ENCODE measurements around the gene PLEKHF1.

The PLEKHF1 gene

GRCh38 chr19:29677001-29677817 is 11.9 kb downstream of the PLEKHF1 start:
- in situ Hi-C loops (cut with HindIII; ENCODE audit: low sequenced_read_pairs) = no loop called here

GRCh38 chr19:29678484-29679106 is 13.3 kb downstream of the PLEKHF1 start:
- in situ Hi-C loops (cut with HindIII; ENCODE audit: low sequenced_read_pairs) = no loop called here

- in situ Hi-C loops (cut with HindIII; ENCODE audit: low sequenced_read_pairs) = no loop called here
These were observed 14.4 kb downstream of the PLEKHF1 start for GRCh38 chr19:29679598-29680210.

DNA sequence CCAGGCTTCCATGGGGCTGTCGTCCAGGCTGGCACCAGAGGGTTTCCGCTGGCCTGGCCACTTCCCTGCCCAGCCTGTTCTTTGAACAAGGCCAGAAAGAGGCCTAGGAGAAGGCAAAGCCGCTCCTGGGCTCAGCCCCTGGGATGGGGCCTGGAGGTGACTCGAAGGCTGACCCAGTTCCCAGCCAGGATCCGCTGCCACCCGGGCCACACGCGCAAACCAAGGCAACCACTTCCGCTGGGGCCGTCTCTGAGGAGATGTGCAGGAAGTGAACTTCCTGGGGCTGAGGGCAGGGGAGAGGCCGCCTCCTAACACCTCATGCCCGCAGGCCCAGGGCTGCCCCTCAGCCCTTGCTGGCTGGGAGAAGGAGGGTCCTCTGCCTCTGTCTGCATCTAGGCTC is 15.2 kb downstream of the PLEKHF1 start:
- in situ Hi-C loops (cut with HindIII; ENCODE audit: low sequenced_read_pairs) = no loop called here

DNA sequence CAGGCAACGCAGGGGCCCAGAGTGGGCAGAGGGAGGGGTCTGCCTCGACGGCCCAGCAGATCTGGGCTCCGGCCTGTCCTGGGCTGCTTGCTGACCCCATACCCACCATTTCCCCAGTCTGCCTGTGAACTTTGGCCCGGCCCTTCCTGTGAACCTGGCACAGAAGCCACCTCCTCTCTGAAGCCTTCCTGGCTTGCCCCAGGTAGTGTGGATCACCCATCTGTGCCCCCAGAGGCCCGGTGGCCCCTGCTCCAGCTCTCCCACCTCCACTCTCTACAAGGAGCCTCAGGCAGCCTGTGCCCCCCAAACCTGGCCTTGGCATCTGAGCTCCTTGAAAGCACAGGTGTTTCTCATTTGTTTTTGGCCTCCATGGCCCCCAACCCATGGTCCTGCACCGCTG is 15.7 kb downstream of the PLEKHF1 start:
- in situ Hi-C loops (cut with HindIII; ENCODE audit: low sequenced_read_pairs) = no loop called here

- in situ Hi-C loops (cut with HindIII; ENCODE audit: low sequenced_read_pairs) = no loop called here
These were observed 16.4 kb downstream of the PLEKHF1 start for GRCh38 chr19:29681422-29682235.

DNA sequence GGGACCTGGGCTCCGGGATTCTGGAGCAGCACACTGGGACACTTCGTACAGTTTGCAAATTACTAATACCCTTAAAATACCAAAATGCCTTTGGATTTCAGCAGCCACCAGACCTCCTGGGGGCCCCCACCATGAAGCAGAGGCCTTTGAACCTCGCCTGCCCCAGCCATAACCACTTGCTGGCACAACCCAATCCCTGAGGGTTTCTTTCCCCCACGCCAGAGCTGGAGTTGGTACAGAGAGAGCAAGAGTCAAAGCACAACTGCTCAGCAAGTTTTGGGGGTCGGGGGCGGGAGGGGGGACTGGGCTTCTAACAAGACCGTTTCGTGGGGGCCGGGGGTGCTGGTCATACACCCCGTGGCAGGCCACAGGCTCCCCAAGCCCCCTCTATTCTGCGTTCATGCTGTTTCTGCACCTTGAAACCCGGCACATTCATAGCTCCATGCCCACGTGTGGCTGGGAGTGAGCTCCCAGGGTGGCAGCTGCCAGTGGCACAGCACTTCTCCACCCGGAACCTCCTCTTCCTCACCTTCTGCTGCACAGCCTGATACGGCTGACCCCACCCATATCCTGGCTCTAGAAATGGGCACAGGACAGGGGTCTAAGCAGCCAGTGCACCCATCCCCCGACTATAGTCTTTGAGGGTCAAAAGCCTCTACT is 17.1 kb downstream of the PLEKHF1 start:
- in situ Hi-C loops (cut with HindIII; ENCODE audit: low sequenced_read_pairs) = no loop called here

GRCh38 chr19:29683009-29683408 is 17.7 kb downstream of the PLEKHF1 start:
- in situ Hi-C loops (cut with HindIII; ENCODE audit: low sequenced_read_pairs) = no loop called here

- in situ Hi-C loops (cut with HindIII; ENCODE audit: low sequenced_read_pairs) = no loop called here
These were observed 20.1 kb downstream of the PLEKHF1 start for GRCh38 chr19:29685326-29685725.

DNA sequence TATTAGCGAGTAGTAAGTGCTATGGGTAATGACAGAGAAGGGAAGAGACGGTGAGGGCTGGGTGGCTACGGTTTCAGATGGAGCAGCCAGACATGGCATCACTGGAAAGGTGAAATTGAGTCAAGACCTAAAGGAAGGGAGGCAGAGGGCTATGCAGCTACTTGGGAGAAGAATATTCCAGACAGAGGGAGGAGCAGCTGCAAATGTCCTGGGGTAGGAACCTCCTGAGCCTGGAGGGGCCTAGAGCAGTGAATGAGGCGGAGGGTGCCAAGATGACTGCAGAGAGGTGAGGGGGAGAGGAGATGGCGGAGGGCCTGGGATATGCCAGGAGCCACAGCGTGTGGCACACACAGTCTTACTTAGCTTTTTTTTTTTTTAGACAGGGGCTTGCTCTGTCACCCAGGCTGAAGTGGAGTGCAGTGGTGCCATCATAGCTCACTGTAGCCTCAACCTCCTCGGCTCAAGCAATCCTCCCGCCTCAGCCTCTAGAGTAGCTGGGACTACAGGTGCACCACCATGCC is 21.1 kb downstream of the PLEKHF1 start:
- in situ Hi-C loops (cut with HindIII; ENCODE audit: low sequenced_read_pairs) = no loop called here

DNA sequence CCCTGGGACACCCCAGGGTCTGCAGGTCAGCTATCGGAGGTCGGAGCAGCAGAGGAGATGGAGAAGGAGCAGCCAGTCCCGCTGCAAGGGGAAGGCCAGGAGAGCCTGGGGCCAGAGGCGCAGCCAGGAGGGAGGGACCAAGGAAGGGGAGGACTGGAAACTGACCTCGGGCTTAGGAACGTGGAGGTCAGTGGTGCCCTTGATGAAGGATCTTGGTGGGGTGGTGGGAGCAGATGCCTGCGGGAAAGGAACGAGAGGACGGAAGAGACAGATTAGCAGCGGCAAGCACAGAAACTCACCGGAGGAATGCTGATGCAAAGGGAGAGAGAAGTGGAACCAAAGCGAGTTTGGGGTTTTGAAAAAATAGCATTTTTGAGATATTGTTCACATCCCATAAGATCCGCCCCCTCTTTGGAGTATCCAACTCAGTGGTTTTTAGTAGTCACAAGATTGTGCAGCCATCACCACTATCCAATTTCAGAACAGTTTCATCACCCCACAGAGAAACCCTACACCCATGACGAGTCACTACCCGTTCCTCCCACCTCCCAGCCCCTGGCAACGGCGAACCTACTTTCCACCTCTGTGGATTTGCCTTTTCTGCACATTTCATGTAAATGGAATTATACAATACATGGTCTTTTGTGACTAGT is 22.1 kb downstream of the PLEKHF1 start:
- in situ Hi-C loops (cut with HindIII; ENCODE audit: low sequenced_read_pairs) = no loop called here

DNA sequence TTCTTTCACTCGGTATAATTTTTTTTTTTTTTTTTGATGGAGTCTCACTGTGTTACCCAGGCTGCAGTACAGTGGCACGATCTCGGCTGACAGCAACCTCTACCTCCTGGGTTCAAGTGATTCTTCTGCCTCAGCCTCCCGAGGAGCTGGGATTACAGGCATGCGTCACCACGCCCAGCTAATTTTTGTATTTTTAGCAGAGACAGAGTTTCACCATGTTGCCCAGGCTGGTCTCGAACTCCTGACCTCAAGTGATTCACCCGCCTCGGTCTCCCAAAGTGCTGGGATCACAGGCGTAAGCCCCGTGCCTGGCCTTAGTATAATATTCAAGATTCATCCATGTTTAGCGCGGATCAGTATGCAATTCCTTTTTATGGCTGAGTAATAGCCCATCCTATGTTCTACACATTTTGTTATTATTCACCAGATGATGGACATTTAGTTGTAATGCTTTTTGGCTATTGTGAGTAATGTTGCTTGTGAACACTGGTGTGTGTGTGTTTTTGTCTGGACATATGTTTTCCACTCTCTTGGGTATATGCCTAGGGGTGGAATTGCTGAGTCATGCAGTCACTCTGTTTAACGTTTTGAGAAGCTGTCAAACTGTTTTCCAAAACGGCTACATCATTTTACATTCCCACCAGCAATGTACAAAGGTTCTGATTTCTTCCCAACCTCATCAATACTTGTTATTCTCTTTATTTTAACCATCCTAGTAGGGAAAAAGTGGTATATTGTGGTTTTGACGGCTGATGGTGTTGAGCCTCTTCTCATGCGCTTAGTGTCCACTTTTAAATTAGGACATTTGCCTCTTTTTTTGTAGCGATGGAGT is 22.9 kb downstream of the PLEKHF1 start:
- in situ Hi-C loops (cut with HindIII; ENCODE audit: low sequenced_read_pairs) = no loop called here

DNA sequence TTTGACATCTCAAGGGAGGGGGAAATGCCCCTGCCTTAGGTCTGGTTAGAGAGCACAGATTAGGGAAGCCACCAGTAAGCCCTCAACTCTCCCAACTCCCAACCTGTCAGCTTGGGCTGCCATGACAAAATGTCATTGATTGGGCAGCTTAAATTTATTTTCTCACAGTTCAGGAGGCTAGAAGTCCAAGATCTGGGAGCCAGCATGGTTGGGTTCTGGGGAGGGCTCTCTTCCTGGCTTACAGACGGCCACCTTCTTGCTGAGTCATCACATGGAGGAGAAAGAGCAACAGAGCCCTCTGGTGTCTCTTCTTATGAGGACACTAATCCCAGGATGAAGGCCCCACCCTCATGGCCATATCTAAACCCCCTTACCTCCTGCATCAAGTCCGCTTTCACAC is 25.6 kb downstream of the PLEKHF1 start:
- in situ Hi-C loops (cut with HindIII; ENCODE audit: low sequenced_read_pairs) = no loop called here

DNA sequence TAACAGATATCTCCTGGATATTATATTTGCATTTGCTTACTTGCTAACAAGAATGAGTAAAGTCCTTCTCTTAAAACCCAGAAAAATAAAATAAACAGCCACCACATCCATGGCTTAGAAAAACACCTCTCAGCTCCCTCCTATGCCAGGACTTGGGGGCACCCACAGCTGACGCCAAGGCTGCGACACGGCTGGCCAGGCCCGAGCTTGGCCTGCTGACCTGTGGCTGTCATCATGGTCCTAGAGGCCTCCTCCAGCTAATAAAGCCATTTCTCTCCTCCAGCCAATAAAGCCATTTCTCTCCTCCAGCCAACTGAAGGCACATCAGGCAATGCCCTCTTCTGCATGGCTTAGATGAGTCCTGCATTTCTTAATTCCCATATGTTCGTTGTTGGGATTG is 28.9 kb downstream of the PLEKHF1 start:
- in situ Hi-C loops (cut with HindIII; ENCODE audit: low sequenced_read_pairs) = no loop called here

DNA sequence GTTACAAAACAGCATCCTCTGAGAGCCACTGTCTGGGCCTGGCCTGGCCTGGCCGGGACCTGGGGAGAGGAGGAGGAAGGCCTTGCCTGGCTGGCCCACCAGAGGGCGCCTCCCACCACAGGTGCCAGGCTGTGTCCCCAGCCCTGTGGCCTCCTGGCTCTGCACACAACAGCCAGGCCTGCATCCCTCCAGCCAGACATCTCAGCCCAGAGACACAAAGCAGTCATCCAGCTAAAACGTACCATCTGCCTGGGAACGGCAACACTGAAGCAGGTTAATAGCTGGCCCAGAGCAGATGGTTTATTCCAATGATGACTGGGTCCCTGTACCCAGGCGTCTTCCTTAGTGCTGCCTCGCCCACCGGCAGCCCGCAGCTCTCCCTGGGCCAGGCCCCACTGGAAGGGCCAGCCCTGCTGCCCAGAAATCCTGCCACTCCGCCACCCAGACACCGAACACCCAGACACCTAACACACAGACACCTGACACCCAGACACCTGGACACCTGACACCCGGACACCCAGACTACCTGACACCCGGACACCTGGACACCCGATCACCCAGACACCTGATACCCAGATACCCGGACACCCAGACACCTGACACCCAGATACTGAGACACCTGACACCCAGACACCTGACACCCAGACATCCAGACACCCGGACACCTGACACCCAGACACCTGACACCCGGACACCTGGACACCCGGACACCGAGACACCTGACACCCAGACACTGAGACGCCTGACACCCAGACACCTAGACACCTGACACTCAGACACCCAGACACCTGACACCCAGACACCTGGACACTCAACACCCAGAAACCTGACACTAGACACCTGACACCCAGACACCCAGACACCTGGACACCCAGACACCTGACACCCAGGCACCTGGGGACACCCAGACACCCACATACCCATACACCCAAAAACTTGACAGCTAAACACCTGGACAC is 29.7 kb downstream of the PLEKHF1 start:
- in situ Hi-C loops (cut with HindIII; ENCODE audit: low sequenced_read_pairs) = no loop called here

GRCh38 chr19:29695765-29696564 is 30.7 kb downstream of the PLEKHF1 start:
- in situ Hi-C loops (cut with HindIII; ENCODE audit: low sequenced_read_pairs) = no loop called here

GRCh38 chr19:29696565-29696846 is 31.2 kb downstream of the PLEKHF1 start:
- in situ Hi-C loops (cut with HindIII; ENCODE audit: low sequenced_read_pairs) = no loop called here

Measured in DLD1 (cell line).